IMR-90 (cell line): ENCODE measurements around the gene DPPA5. TPM values are rescaled to one million over a fixed set of nuclear protein-coding genes. Genes with fewer than 3 reads are reported as not detected.

ENCODE experiments used
- ATAC-seq: fragments of 200-7000 bp; cut with Tn5 transposase; 2 replicates; pipeline ENCODE4 v1.9.1; 2020; ENCODE audit warnings: low read depth, mild to moderate bottlenecking, moderate library complexity
- BruUV-seq: library from RNA; stranded (reverse); fragments of 400-500 nt; replicated peaks from 2 replicates; lab custom pipeline; 2021; lab: Mats Ljungman, UMichigan
- CTCF ChIA-PET: fragments of 300-600 bp; formaldehyde crosslinking; extraction: SDS; loops from one replicate; lab custom pipeline; 2021; ENCODE audit warnings: antibody characterized with exemption; lab: Yijun Ruan, JAX
- POLR2A ChIA-PET: fragments of 300-600 bp; sonication (Branson Sonifier 250); formaldehyde crosslinking; loops from one replicate; lab custom pipeline; 2022; ENCODE audit warnings: antibody characterized with exemption; ENCODE audit not compliant: unreplicated experiment; lab: Charles Lee
- DNase-seq: peaks from one replicate; pipeline ENCODE4 v3.0.0; 2013
- H2AFZ ChIP-seq: replicated peaks from 2 replicates; pipeline ENCODE3; 2013; ENCODE audit warnings: low read length, mild to moderate bottlenecking; ENCODE audit not compliant: poor library complexity
- H2AK5ac ChIP-seq: 2 replicates; pipeline ENCODE4 v1.6.1; 2013; ENCODE audit warnings: low read depth, low read length, inconsistent platforms
- H2AK9ac ChIP-seq: replicated peaks from 2 replicates; pipeline ENCODE3; 2013; ENCODE audit warnings: mild to moderate bottlenecking, low read depth, low read length, moderate library complexity; ENCODE audit not compliant: poor library complexity
- H2BK120ac ChIP-seq: 2 replicates; pipeline ENCODE4 v1.6.1; 2013; ENCODE audit warnings: low read depth, low read length, inconsistent platforms
- H2BK15ac ChIP-seq: 3 replicates; pipeline ENCODE4 v1.6.1; 2013; ENCODE audit warnings: low read depth, low read length, inconsistent platforms
- H2BK20ac ChIP-seq: 2 replicates; pipeline ENCODE4 v1.6.1; 2013; ENCODE audit warnings: low read depth, mild to moderate bottlenecking, inconsistent platforms, low read length, moderate library complexity
- H2BK5ac ChIP-seq: 2 replicates; pipeline ENCODE4 v1.6.1; 2013; ENCODE audit warnings: mild to moderate bottlenecking, low read depth, low read length, inconsistent platforms; ENCODE audit not compliant: poor library complexity, severe bottlenecking
- H3K14ac ChIP-seq: replicated peaks from 2 replicates; pipeline ENCODE4 v1.6.1; 2013; ENCODE audit warnings: low read depth, low read length, inconsistent platforms
- H3K18ac ChIP-seq: 2 replicates; pipeline ENCODE4 v1.6.1; 2013; ENCODE audit warnings: low read depth, low read length, control low read depth
- H3K23ac ChIP-seq: 2 replicates; pipeline ENCODE4 v1.6.1; 2013; ENCODE audit warnings: low read depth, low read length, inconsistent platforms
- H3K27ac ChIP-seq: 2 replicates; pipeline ENCODE4 v1.5.1; 2013; ENCODE audit warnings: mild to moderate bottlenecking, control low read depth, low read length; ENCODE audit not compliant: insufficient read depth
- H3K27me3 ChIP-seq: 2 replicates; pipeline ENCODE4 v1.6.1; 2013; ENCODE audit warnings: low read length; ENCODE audit not compliant: control insufficient read depth, insufficient read depth
- H3K36me3 ChIP-seq: 2 replicates; pipeline ENCODE4 v1.6.1; 2013; ENCODE audit warnings: low read length, mixed read lengths; ENCODE audit not compliant: control insufficient read depth, insufficient read depth
- H3K4ac ChIP-seq: 2 replicates; pipeline ENCODE4 v1.6.1; 2013; ENCODE audit warnings: low read depth, low read length, inconsistent platforms
- H3K4me1 ChIP-seq: 2 replicates; pipeline ENCODE4 v1.6.1; 2013; ENCODE audit warnings: low read length, mixed read lengths; ENCODE audit not compliant: control insufficient read depth, insufficient read depth
- H3K4me2 ChIP-seq: 2 replicates; pipeline ENCODE4 v1.6.1; 2013; ENCODE audit warnings: low read depth, mild to moderate bottlenecking, control low read depth, low read length, moderate library complexity
- H3K4me3 ChIP-seq: 2 replicates; pipeline ENCODE4 v1.5.1; 2013; ENCODE audit warnings: low read depth, mild to moderate bottlenecking, control low read depth, low read length, moderate library complexity; ENCODE audit not compliant: insufficient read depth
- H3K56ac ChIP-seq: 2 replicates; pipeline ENCODE4 v1.6.1; 2013; ENCODE audit warnings: low read length, inconsistent platforms; ENCODE audit not compliant: insufficient read depth; ENCODE audit errors: extremely low read depth
- H3K79me1 ChIP-seq, 2 experiments: 2 replicates each; pipeline ENCODE4 v1.6.1; 2013; ENCODE audit warnings: low read length in 2 of 2, inconsistent platforms in 1 of 2, low read depth in 1 of 2
- H3K9ac ChIP-seq: 2 replicates; pipeline ENCODE4 v1.6.1; 2013; ENCODE audit warnings: low read depth, low read length, control low read depth
- H3K9me1 ChIP-seq: 2 replicates; pipeline ENCODE4 v1.6.1; 2013; ENCODE audit warnings: low read length, inconsistent platforms; ENCODE audit not compliant: insufficient read depth
- H3K9me3 ChIP-seq: 2 replicates; pipeline ENCODE4 v1.6.1; 2013; ENCODE audit warnings: low read length; ENCODE audit not compliant: control insufficient read depth, insufficient read depth
- H4K20me1 ChIP-seq: 2 replicates; pipeline ENCODE4 v1.6.1; 2013; ENCODE audit warnings: low read length, inconsistent platforms; ENCODE audit not compliant: insufficient read depth
- H4K5ac ChIP-seq: 2 replicates; pipeline ENCODE4 v1.6.1; 2013; ENCODE audit warnings: mild to moderate bottlenecking, low read depth, low read length, control low read depth
- H4K8ac ChIP-seq, 2 experiments: 2 replicates each; pipeline ENCODE4 v1.6.1; 2013; ENCODE audit warnings: low read depth in 2 of 2, low read length in 2 of 2, control low read depth in 1 of 2, inconsistent platforms in 1 of 2
- H4K91ac ChIP-seq: 2 replicates; pipeline ENCODE4 v1.6.1; 2013; ENCODE audit warnings: low read depth, low read length, inconsistent platforms; ENCODE audit not compliant: insufficient read depth
- BHLHE40 ChIP-seq: fragments of 150-350 bp; IDR thresholded peaks from 2 replicates; pipeline ENCODE4 v1.6.1; 2016; ENCODE audit warnings: mild to moderate bottlenecking, low read depth, low read length
- CEBPB ChIP-seq: IDR thresholded peaks from 2 replicates; pipeline ENCODE4 v1.6.1; 2012; ENCODE audit warnings: low read depth, low read length, improper control_type of control experiment
- CHD1 ChIP-seq: IDR thresholded peaks from 2 replicates; pipeline ENCODE4 v1.6.1; 2012; ENCODE audit warnings: low read depth, low read length, improper control_type of control experiment
- FOS ChIP-seq: fragments of 150-350 bp; IDR thresholded peaks from 2 replicates; pipeline ENCODE4 v1.6.1; 2016; ENCODE audit warnings: low read depth, low read length
- MAFK ChIP-seq: IDR thresholded peaks from 2 replicates; pipeline ENCODE4 v1.6.1; 2012; ENCODE audit warnings: low read depth, low read length, improper control_type of control experiment
- MAZ ChIP-seq: IDR thresholded peaks from 2 replicates; pipeline ENCODE4 v1.6.1; 2012; ENCODE audit warnings: low read depth, mild to moderate bottlenecking, low read length, improper control_type of control experiment, moderate library complexity, borderline replicate concordance
- MXI1 ChIP-seq: IDR thresholded peaks from 2 replicates; pipeline ENCODE4 v1.6.1; 2012; ENCODE audit warnings: low read depth, mild to moderate bottlenecking, low read length, moderate library complexity, borderline replicate concordance
- NFE2L2 ChIP-seq: fragments of 150-350 bp; IDR thresholded peaks from 2 replicates; pipeline ENCODE4 v1.6.1; 2016; ENCODE audit warnings: low read depth, mild to moderate bottlenecking, low read length
- POLR2A ChIP-seq: IDR thresholded peaks from 2 replicates; pipeline ENCODE4 v1.6.1; 2012; ENCODE audit warnings: mild to moderate bottlenecking, low read depth, low read length
- RAD21 ChIP-seq: IDR thresholded peaks from 2 replicates; pipeline ENCODE4 v1.6.1; 2012; ENCODE audit warnings: low read length, improper control_type of control experiment
- RCOR1 ChIP-seq: IDR thresholded peaks from 2 replicates; pipeline ENCODE4 v1.6.1; 2012; ENCODE audit warnings: mild to moderate bottlenecking, low read length, improper control_type of control experiment; ENCODE audit not compliant: insufficient replicate concordance
- RFX5 ChIP-seq: IDR thresholded peaks from 2 replicates; pipeline ENCODE4 v1.8.0; 2012; ENCODE audit warnings: low read depth, mild to moderate bottlenecking, low read length, moderate library complexity
- SMC3 ChIP-seq: fragments of 150-350 bp; IDR thresholded peaks from 2 replicates; pipeline ENCODE4 v1.6.1; 2016; ENCODE audit warnings: low read depth, mild to moderate bottlenecking, antibody characterized with exemption, low read length, moderate library complexity
- WGBS, 2 experiments: methylation state at CpG; one replicate each; pipeline versions ENCODE4 v1.1.5 to v1.1.7; 2013; ENCODE audit warnings: missing lambda C conversion rate in 2 of 2; ENCODE audit not compliant: insufficient read length in 1 of 2; ENCODE audit errors: extremely low coverage in 2 of 2; 5-methylcytosine and 5-hydroxymethylcytosine counted together
- dilution Hi-C: fragments of 300-500 bp; cut with HindIII; formaldehyde crosslinking; loops from one replicate; pipeline ENCODE4 v1.14.3; 2018; ENCODE audit warnings: low sequenced_read_pairs; ENCODE audit not compliant: unreplicated experiment
- in situ Hi-C: fragments of 300-500 bp; cut with MboI; formaldehyde crosslinking; loops from 3 replicates; pipeline ENCODE4 v1.14.3; 2019; ENCODE audit warnings: low sequenced_read_pairs, inconsistent platforms, mixed read lengths
- intact Hi-C: fragments of 100-400 bp; cut with micrococcal nuclease; formaldehyde crosslinking; loops from 2 replicates; pipeline ENCODE4 v1.10.0; 2022
- polyA plus RNA-seq, 3 experiments: library from polyadenylated mRNA; depleted of rRNA; stranded (reverse); fragments of >200 nt; gene quantifications; 2 replicates each; pipeline ENCODE4 v1.2.3, GENCODE V29; 2012; ENCODE audit warnings: low replicate concordance in 1 of 3
- total RNA-seq: library from RNA; depleted of rRNA; stranded (reverse); fragments of >200 nt; gene quantifications from 2 replicates; pipeline ENCODE4 v1.2.3, GENCODE V29; 2012
- TF ChIP-seq, protein P1 (sequence below): fragments of 150-350 bp; IDR thresholded peaks from 2 replicates; pipeline ENCODE4 v1.6.1; 2016; ENCODE audit warnings: low read depth, mild to moderate bottlenecking, low read length, moderate library complexity, borderline replicate concordance
- TF ChIP-seq, protein P2 (sequence below): fragments of 150-350 bp; IDR thresholded peaks from 2 replicates; pipeline ENCODE4 v1.6.1; 2017; ENCODE audit warnings: mild to moderate bottlenecking, antibody characterized with exemption, low read length, low read depth
- TF ChIP-seq, protein P3 (sequence below): conservative IDR thresholded peaks from 2 replicates; pipeline ENCODE4 v1.5.1; 2012; ENCODE audit warnings: mild to moderate bottlenecking, low read depth, low read length, improper control_type of control experiment

DPPA5 gene
- total and polyA plus RNA-seq, 2 of the 4 experiments (the other 2 are of a cell fraction), result not detected

DNA sequence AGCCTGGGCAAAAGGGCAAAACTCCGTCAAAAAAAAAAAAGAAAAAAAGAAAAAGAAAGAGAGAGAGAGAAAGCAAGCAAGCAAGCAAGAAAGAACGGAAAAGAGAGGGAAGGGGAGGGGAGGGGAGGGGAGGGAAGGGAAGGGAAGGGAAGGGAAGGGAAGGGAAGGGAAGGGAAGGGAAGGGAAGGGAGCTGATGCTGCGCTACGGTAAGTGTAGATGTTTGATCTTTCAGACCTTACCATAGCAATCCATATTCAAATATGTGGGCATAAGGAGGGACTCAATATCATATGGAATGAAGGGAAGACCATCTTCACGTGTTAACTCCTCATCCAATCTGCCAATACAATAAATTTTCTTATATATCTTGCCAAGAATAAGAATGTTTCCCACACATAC lies 11.9 kb downstream of the DPPA5 start:
- Histone ChIP-seq H3K4me2 (no peak overlapping the region), H3K27me3 (peaks cover 7% of the 10 kb centered on the region), H3K9ac (no peak overlapping the region), H3K4me1 (peaks cover 2% of the 10 kb centered on the region; the same call in 1 of the 2 replicates), H2BK5ac (no peak overlapping the region), H2BK120ac (no peak overlapping the region), H2AK9ac (no peak overlapping the region), H3K36me3 (no peaks in the 10 kb centered on the region), H3K9me1 (no peaks in the 10 kb centered on the region), H3K27ac (no peak overlapping the region), H2AFZ (no peak overlapping the region), H4K8ac (no peak overlapping the region), H3K23ac (no peak overlapping the region), H3K56ac (no peak overlapping the region), H2BK20ac (no peak overlapping the region), H3K4ac (no peak overlapping the region), H4K5ac (no peak overlapping the region), H3K9me3 (no peaks in the 10 kb centered on the region), H3K4me3 (no peak overlapping the region), H3K18ac (no peak overlapping the region), H2BK15ac (no peak overlapping the region), H4K20me1 (no peaks in the 10 kb centered on the region), H2AK5ac (no peak overlapping the region), H3K79me1 (no peaks in the 10 kb centered on the region), H4K91ac (no peak overlapping the region), H3K14ac (no peak overlapping the region)
- intact Hi-C loops (no loop called here), in situ Hi-C loops (loop anchor here (25.0 kb wide), 1 partner anchor 930 kb away; no protein-coding TSS in a partner anchor), dilution Hi-C loops (no loop called here)
- no peak for ATAC-seq
- CTCF ChIA-PET, result no interaction called here
- no peak for DNase-seq
- WGBS, 2 experiments, result no CpG with 5 or more reads among the region's 5 CpGs
- no peak for TF ChIP-seq CHD1
- TF ChIP-seq MAFK, result no peak
- no peak for TF ChIP-seq CEBPB
- no peak for TF ChIP-seq POLR2A
- TF ChIP-seq MAZ, result no peak
- TF ChIP-seq RAD21, result no peak
- no peak for TF ChIP-seq SMC3
- no peak for TF ChIP-seq RFX5
- TF ChIP-seq, protein P1, sequence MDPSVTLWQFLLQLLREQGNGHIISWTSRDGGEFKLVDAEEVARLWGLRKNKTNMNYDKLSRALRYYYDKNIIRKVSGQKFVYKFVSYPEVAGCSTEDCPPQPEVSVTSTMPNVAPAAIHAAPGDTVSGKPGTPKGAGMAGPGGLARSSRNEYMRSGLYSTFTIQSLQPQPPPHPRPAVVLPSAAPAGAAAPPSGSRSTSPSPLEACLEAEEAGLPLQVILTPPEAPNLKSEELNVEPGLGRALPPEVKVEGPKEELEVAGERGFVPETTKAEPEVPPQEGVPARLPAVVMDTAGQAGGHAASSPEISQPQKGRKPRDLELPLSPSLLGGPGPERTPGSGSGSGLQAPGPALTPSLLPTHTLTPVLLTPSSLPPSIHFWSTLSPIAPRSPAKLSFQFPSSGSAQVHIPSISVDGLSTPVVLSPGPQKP, result no peak
- no peak for TF ChIP-seq BHLHE40
- no peak for TF ChIP-seq MXI1
- no peak for TF ChIP-seq RCOR1
- TF ChIP-seq, protein P2, sequence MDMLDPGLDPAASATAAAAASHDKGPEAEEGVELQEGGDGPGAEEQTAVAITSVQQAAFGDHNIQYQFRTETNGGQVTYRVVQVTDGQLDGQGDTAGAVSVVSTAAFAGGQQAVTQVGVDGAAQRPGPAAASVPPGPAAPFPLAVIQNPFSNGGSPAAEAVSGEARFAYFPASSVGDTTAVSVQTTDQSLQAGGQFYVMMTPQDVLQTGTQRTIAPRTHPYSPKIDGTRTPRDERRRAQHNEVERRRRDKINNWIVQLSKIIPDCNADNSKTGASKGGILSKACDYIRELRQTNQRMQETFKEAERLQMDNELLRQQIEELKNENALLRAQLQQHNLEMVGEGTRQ, result no peak
- TF ChIP-seq FOS, result no peak
- TF ChIP-seq, protein P3, sequence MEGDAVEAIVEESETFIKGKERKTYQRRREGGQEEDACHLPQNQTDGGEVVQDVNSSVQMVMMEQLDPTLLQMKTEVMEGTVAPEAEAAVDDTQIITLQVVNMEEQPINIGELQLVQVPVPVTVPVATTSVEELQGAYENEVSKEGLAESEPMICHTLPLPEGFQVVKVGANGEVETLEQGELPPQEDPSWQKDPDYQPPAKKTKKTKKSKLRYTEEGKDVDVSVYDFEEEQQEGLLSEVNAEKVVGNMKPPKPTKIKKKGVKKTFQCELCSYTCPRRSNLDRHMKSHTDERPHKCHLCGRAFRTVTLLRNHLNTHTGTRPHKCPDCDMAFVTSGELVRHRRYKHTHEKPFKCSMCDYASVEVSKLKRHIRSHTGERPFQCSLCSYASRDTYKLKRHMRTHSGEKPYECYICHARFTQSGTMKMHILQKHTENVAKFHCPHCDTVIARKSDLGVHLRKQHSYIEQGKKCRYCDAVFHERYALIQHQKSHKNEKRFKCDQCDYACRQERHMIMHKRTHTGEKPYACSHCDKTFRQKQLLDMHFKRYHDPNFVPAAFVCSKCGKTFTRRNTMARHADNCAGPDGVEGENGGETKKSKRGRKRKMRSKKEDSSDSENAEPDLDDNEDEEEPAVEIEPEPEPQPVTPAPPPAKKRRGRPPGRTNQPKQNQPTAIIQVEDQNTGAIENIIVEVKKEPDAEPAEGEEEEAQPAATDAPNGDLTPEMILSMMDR, result no peak
- no peak for TF ChIP-seq NFE2L2
- POLR2A ChIA-PET, result no interaction called here
- BruUV-seq, result no TSS peak
